H9 (cell line): ENCODE data around the gene SEMA4D. TPM values are rescaled to one million over a fixed set of nuclear protein-coding genes. Genes with fewer than 3 reads are reported as not detected.

Experiments used
- DNase-seq: peaks from one replicate; pipeline ENCODE4 v3.0.0-alpha.2; 2017
- H2AFZ ChIP-seq: one replicate; pipeline ENCODE4 v1.6.1; 2013; ENCODE audit warnings: mild to moderate bottlenecking, low read length, control low read depth, moderate library complexity
- H2AK5ac ChIP-seq: 2 replicates; pipeline ENCODE4 v1.6.1; 2013; ENCODE audit warnings: low read length, control low read depth, mixed read lengths; ENCODE audit not compliant: insufficient read length
- H2BK120ac ChIP-seq: one replicate; pipeline ENCODE4 v1.6.1; 2013; ENCODE audit warnings: low read depth, mild to moderate bottlenecking, low read length, control low read depth, inconsistent platforms; ENCODE audit not compliant: poor library complexity, severe bottlenecking
- H2BK12ac ChIP-seq: 2 replicates; pipeline ENCODE4 v1.6.1; 2013; ENCODE audit warnings: low read length, control low read depth, mixed read lengths, low read depth; ENCODE audit not compliant: insufficient read length
- H2BK15ac ChIP-seq: 2 replicates; pipeline ENCODE4 v1.6.1; 2013; ENCODE audit warnings: low read depth, low read length, control low read depth
- H2BK20ac ChIP-seq: one replicate; pipeline ENCODE4 v1.6.1; 2013; ENCODE audit warnings: low read depth, mild to moderate bottlenecking, low read length, control low read depth, inconsistent platforms; ENCODE audit not compliant: poor library complexity, severe bottlenecking
- H2BK5ac ChIP-seq: 2 replicates; pipeline ENCODE4 v1.6.1; 2013; ENCODE audit warnings: low read length, control low read depth, mixed read lengths; ENCODE audit not compliant: insufficient read length
- H3K14ac ChIP-seq: 2 replicates; pipeline ENCODE4 v1.6.1; 2013; ENCODE audit warnings: low read length, control low read depth; ENCODE audit not compliant: insufficient read depth
- H3K18ac ChIP-seq: 2 replicates; pipeline ENCODE4 v1.6.1; 2013; ENCODE audit warnings: low read depth, mild to moderate bottlenecking, mixed read lengths, low read length, control low read depth; ENCODE audit not compliant: insufficient read length
- H3K23ac ChIP-seq: 2 replicates; pipeline ENCODE4 v1.6.1; 2013; ENCODE audit warnings: low read length, control low read depth, mixed read lengths, low read depth; ENCODE audit not compliant: insufficient read length
- H3K23me2 ChIP-seq: 2 replicates; pipeline ENCODE4 v1.6.1; 2013; ENCODE audit warnings: low read depth, mild to moderate bottlenecking, mixed read lengths, low read length, control low read depth; ENCODE audit not compliant: insufficient read length, poor library complexity, severe bottlenecking
- H3K27ac ChIP-seq: 2 replicates; pipeline ENCODE4 v1.5.1; 2013; ENCODE audit warnings: low read length, control low read depth, mixed read lengths, low read depth; ENCODE audit not compliant: insufficient read length
- H3K27me3 ChIP-seq: 2 replicates; pipeline ENCODE4 v1.6.1; 2013; ENCODE audit warnings: low read length, control low read depth, inconsistent platforms; ENCODE audit not compliant: insufficient read depth
- H3K4ac ChIP-seq: 2 replicates; pipeline ENCODE4 v1.6.1; 2013; ENCODE audit warnings: low read depth, mild to moderate bottlenecking, control low read depth, inconsistent platforms, low read length, moderate library complexity
- H3K4me1 ChIP-seq: 2 replicates; pipeline ENCODE4 v1.6.1; 2013; ENCODE audit warnings: low read length, control low read depth, inconsistent platforms; ENCODE audit not compliant: insufficient read depth
- H3K4me2 ChIP-seq: 2 replicates; pipeline ENCODE4 v1.6.1; 2013; ENCODE audit warnings: low read length, control low read depth, mixed read lengths; ENCODE audit not compliant: insufficient read length, insufficient read depth
- H3K56ac ChIP-seq: 2 replicates; pipeline ENCODE4 v1.6.1; 2013; ENCODE audit warnings: low read depth, mild to moderate bottlenecking, mixed read lengths, low read length, control low read depth; ENCODE audit not compliant: insufficient read length
- H3K79me1 ChIP-seq: 2 replicates; pipeline ENCODE4 v1.6.1; 2013; ENCODE audit warnings: low read depth, mild to moderate bottlenecking, moderate library complexity, low read length, control low read depth, inconsistent platforms; ENCODE audit not compliant: insufficient read depth, poor library complexity, severe bottlenecking
- H3K79me2 ChIP-seq: 2 replicates; pipeline ENCODE4 v1.6.1; 2013; ENCODE audit warnings: low read length, control low read depth, inconsistent platforms; ENCODE audit not compliant: insufficient read depth
- H3K9ac ChIP-seq: 2 replicates; pipeline ENCODE4 v1.6.1; 2013; ENCODE audit warnings: low read length, control low read depth, mixed read lengths; ENCODE audit not compliant: insufficient read length; ENCODE audit errors: extremely low read depth
- H3K9me3 ChIP-seq: one replicate; pipeline ENCODE4 v1.6.1; 2013; ENCODE audit warnings: low read depth, low read length, inconsistent platforms; ENCODE audit not compliant: control insufficient read depth
- H3T11ph ChIP-seq: one replicate; pipeline ENCODE4 v1.6.1; 2013; ENCODE audit warnings: mild to moderate bottlenecking, low read length, control low read depth, inconsistent platforms
- H4K20me1 ChIP-seq: one replicate; pipeline ENCODE4 v1.6.1; 2013; ENCODE audit not compliant: control insufficient read depth, insufficient read length, insufficient read depth
- H4K5ac ChIP-seq: 2 replicates; pipeline ENCODE4 v1.6.1; 2013; ENCODE audit warnings: low read depth, mild to moderate bottlenecking, mixed read lengths, low read length, control low read depth; ENCODE audit not compliant: insufficient read length
- H4K8ac ChIP-seq: replicated peaks from 2 replicates; pipeline ENCODE4 v1.6.1; 2013; ENCODE audit warnings: low read length, control low read depth, mixed read lengths, low read depth; ENCODE audit not compliant: insufficient read length
- H4K91ac ChIP-seq: 2 replicates; pipeline ENCODE4 v1.6.1; 2013; ENCODE audit warnings: low read depth, mild to moderate bottlenecking, moderate library complexity, mixed read lengths, low read length, control low read depth; ENCODE audit not compliant: insufficient read length
- H3K27ac Mint-ChIP-seq, 3 experiments: 2 replicates in 2 of 3; 3 replicates in 1 of 3; pipeline ENCODE4 v1.8.0; 2020 to 2021; ENCODE audit warnings: mixed read lengths in 3 of 3, mild to moderate bottlenecking in 1 of 3, moderate library complexity in 1 of 3
- H3K27me3 Mint-ChIP-seq: 2 replicates; pipeline ENCODE4 v1.8.0; 2021; ENCODE audit warnings: low read depth, mild to moderate bottlenecking, moderate library complexity, mixed read lengths
- H3K36me3 Mint-ChIP-seq, 3 experiments: 2 replicates in 2 of 3; 3 replicates in 1 of 3; pipeline ENCODE4 v1.8.0; 2020 to 2021; ENCODE audit warnings: low read depth in 3 of 3, mixed read lengths in 3 of 3; ENCODE audit not compliant: insufficient read depth in 1 of 3
- H3K4me1 Mint-ChIP-seq, 2 experiments: 2 replicates each; pipeline ENCODE4 v1.8.0; 2020; ENCODE audit warnings: mixed read lengths in 2 of 2
- H3K4me3 Mint-ChIP-seq, 2 experiments: 2 replicates in 1 of 2; 3 replicates in 1 of 2; pipeline ENCODE4 v1.8.0; 2020 to 2021; ENCODE audit warnings: mild to moderate bottlenecking in 2 of 2, mixed read lengths in 2 of 2, moderate library complexity in 1 of 2
- H3K9me3 Mint-ChIP-seq, 2 experiments: 2 replicates in 1 of 2; 3 replicates in 1 of 2; pipeline ENCODE4 v1.8.0; 2020; ENCODE audit warnings: mild to moderate bottlenecking in 2 of 2, mixed read lengths in 2 of 2, moderate library complexity in 1 of 2
- WGBS: extraction: QIAGEN DNeasy Blood & Tissue Kit; methylation state at CpG from one replicate; pipeline ENCODE4 v1.1.7; 2013; ENCODE audit warnings: missing lambda C conversion rate, low lambda C conversion rate, mixed read lengths; ENCODE audit not compliant: insufficient read length; ENCODE audit errors: extremely low coverage; 5-methylcytosine and 5-hydroxymethylcytosine counted together
- total RNA-seq: library from RNA; stranded (reverse); gene quantifications from 2 replicates; pipeline ENCODE4 v1.2.1, GENCODE V29; 2021
- TF ChIP-seq, protein P1 (sequence below): fragments of 200-600 bp; sonication (generic); conservative IDR thresholded peaks from 3 replicates; pipeline ENCODE4 v1.8.0; 2021; ENCODE audit warnings: antibody characterized with exemption, mild to moderate bottlenecking

SEMA4D gene
- total RNA-seq, 1 experiment from 2014 or later = 47.2 TPM

DNA sequence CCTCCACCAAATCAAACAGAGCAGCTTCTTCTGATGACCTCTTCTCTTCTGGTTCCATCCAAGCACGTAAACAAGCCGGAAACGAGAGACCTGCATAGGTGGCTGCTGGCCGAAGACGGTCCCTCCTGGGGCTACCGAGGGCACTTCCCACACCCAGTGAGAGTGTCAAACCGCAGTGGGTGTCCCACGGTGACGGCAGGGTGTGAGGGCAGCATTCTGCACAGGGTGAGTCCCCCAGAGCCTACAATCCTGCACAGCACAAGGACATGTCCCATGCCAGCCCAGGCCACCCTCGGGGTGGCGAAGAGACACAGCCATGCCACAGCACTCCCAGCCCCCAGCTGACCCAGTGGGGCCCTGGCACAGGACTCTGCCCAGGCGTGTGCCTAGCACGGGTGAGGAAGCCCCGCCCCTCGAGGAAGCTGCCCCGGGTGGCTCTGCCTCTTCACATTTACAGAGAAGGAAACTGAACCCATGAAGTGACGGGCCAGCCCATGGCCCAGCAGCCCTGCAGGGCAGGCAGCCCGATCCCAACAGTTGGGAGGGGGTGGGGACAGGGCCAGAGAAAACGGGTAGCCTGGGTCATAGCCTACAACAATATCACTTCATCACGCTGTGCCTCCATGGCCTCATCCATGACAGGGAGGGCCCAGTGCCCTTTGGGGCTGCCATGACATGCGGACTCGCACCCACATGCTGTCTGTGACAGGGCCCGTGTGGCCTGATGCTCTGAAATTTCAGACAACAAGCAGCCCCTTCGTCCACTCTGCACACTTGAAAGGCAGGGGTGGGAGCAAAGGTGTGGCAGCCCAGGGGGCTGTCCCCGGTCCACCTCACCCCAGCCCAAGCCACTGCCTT is 43.2 kb downstream of the SEMA4D start:
- no peaks in the 10 kb centered on the region for H3K9me3 Mint-ChIP-seq
- H2BK12ac ChIP-seq = no peak overlapping the region
- H3K36me3 Mint-ChIP-seq = peaks cover 9 to 33% (median 24%) of the 10 kb centered on the region in 3 experiments

More for the DNA sequence above, 43.2 kb downstream of the SEMA4D start:
- H4K20me1 ChIP-seq = peaks cover 3% of the 10 kb centered on the region
- H3K4me2 ChIP-seq = no peak overlapping the region
- no peaks in the 10 kb centered on the region for H3K9me3 ChIP-seq
- H3K4me1 ChIP-seq = peaks cover 5% of the 10 kb centered on the region; the same call in 1 of the 2 replicates
- Mint-ChIP-seq H3K4me1 (peaks cover 13 to 23% of the 10 kb centered on the region in 2 experiments), H3K27ac (peak overlapping the region in 2 of 3 experiments; percentile 41 to 61; a peak in 4 of 7 replicates), H3K27me3 (no peaks in the 10 kb centered on the region), H3K4me3 (no peak overlapping the region)
- H3K18ac ChIP-seq = no peak overlapping the region
- H4K91ac ChIP-seq = no peak overlapping the region
- no peak overlapping the region for H3K4ac ChIP-seq
- WGBS = no CpG with 5 or more reads among the region's 25 CpGs
- H4K8ac ChIP-seq = no peak overlapping the region
- H3K23me2 ChIP-seq = no peaks in the 10 kb centered on the region
- no peak overlapping the region for H2BK5ac ChIP-seq
- peaks cover 4% of the 10 kb centered on the region; the same call in 1 of the 2 replicates for H3K79me2 ChIP-seq
- no peak overlapping the region for H2AFZ ChIP-seq
- no peak overlapping the region for H2BK15ac ChIP-seq
- no peak overlapping the region; the same call in 1 of the 2 replicates for H3K14ac ChIP-seq
- H3K9ac ChIP-seq = no peak overlapping the region
- no peak overlapping the region for H3K23ac ChIP-seq
- no peaks in the 10 kb centered on the region for H3K27me3 ChIP-seq
- TF ChIP-seq, protein P1, sequence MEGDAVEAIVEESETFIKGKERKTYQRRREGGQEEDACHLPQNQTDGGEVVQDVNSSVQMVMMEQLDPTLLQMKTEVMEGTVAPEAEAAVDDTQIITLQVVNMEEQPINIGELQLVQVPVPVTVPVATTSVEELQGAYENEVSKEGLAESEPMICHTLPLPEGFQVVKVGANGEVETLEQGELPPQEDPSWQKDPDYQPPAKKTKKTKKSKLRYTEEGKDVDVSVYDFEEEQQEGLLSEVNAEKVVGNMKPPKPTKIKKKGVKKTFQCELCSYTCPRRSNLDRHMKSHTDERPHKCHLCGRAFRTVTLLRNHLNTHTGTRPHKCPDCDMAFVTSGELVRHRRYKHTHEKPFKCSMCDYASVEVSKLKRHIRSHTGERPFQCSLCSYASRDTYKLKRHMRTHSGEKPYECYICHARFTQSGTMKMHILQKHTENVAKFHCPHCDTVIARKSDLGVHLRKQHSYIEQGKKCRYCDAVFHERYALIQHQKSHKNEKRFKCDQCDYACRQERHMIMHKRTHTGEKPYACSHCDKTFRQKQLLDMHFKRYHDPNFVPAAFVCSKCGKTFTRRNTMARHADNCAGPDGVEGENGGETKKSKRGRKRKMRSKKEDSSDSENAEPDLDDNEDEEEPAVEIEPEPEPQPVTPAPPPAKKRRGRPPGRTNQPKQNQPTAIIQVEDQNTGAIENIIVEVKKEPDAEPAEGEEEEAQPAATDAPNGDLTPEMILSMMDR = no peak
- no peak overlapping the region for H3K56ac ChIP-seq
- no peak overlapping the region for H4K5ac ChIP-seq
- no peak overlapping the region for H2AK5ac ChIP-seq
- no peak overlapping the region for H3K27ac ChIP-seq
- no peak for DNase-seq
- no peak overlapping the region for H3T11ph ChIP-seq
- H2BK120ac ChIP-seq = no peak overlapping the region
- H3K79me1 ChIP-seq = no peaks in the 10 kb centered on the region
- H2BK20ac ChIP-seq = no peak overlapping the region
